HL-60 (cell line): Measurements from ENCODE around the gene WDR70.
"Not testable (repeated sequence)": the region's sequence is repeated elsewhere in the genome, so short reads cannot be mapped to it uniquely, and the experiment has no call there.

Experiments
- CTCF ChIP-seq: IDR thresholded peaks from one replicate; pipeline ENCODE4 v1.5.1; 2011; ENCODE audit warnings: low read length, control low read depth, inconsistent platforms; ENCODE audit not compliant: insufficient read depth
- GABPA ChIP-seq: IDR thresholded peaks from 2 replicates; pipeline ENCODE4 v1.6.1; 2012; ENCODE audit warnings: low read depth
- POLR2AphosphoS5 ChIP-seq: IDR thresholded peaks from 2 replicates; pipeline ENCODE4 v1.6.1; 2012; ENCODE audit warnings: low read depth
- REST ChIP-seq: IDR thresholded peaks from 2 replicates; pipeline ENCODE4 v1.6.1; 2012; ENCODE audit warnings: low read depth; ENCODE audit not compliant: insufficient replicate concordance
- SPI1 ChIP-seq: IDR thresholded peaks from 2 replicates; pipeline ENCODE4 v1.6.1; 2012; ENCODE audit warnings: low read depth, mild to moderate bottlenecking, borderline replicate concordance

- not testable (repeated sequence) for TF ChIP-seq CTCF, POLR2AphosphoS5, GABPA, REST, SPI1
Observed at GRCh38 chr5:37795292-37795691, 416.2 kb downstream of the WDR70 start.
